ENCODE data around the gene TGFBR3. TPM values are rescaled to one million over a fixed set of nuclear protein-coding genes. Genes with fewer than 3 reads are reported as not detected.

Gene TGFBR3
- total and polyA plus RNA-seq, 2 of the 8 experiments (the other 6 are each of a cell fraction or from before 2014, with no cell fraction given), result 2.0 to 6.1 TPM

GRCh38 chr1:91885213-91885715 lies 687 bp downstream of the TGFBR3 start:
- Histone ChIP-seq H2BK120ac (replicated peaks; ENCODE audit: low read depth, low read length) (no peak overlapping the region), H3K79me2 (ENCODE audit: control insufficient read depth in 1 of 2, insufficient read depth in 2 of 2, low read length in 2 of 2) (no peaks in the 10 kb centered on the region), H3K27me3 (replicated peaks in 1 of 4; ENCODE audit: control insufficient read depth in 3 of 4, extremely low read depth in 1 of 4, insufficient read depth in 3 of 4, low read length in 3 of 4) (peaks cover 6 to 34% (median 24%) of the 10 kb centered on the region in 4 experiments), H3K9ac (replicated peaks in 1 of 4; ENCODE audit: extremely low read depth in 1 of 4, low read depth in 3 of 4, low read length in 3 of 4) (peak overlapping the region in 1 of 4 experiments; percentile 42; a peak in 1 of 7 replicates), H4K5ac (ENCODE audit: insufficient read length, low read depth, low read length) (no peak overlapping the region), H2AK5ac (ENCODE audit: low read depth, low read length) (no peak overlapping the region), H3K4me1 (replicated peaks in 1 of 4; ENCODE audit: control insufficient read depth in 3 of 4, insufficient read depth in 4 of 4, low read length in 3 of 4) (peaks cover 0 to 5% (median 4%) of the 10 kb centered on the region in 4 experiments; a peak in 5 of 7 replicates), H4K8ac (ENCODE audit: extremely low read depth, insufficient read depth, low read length) (peak overlapping the region; percentile 77), H2BK15ac (ENCODE audit: low read length) (no peak overlapping the region), H3K27ac (ENCODE audit: low read depth, low read length) (no peak overlapping the region), H3K4me3 (ENCODE audit: extremely low read depth in 1 of 4, insufficient read depth in 2 of 4, low read depth in 3 of 4, low read length in 4 of 4) (peak overlapping the region; percentile 35 to 80 (median 78)), H3K23me2 (ENCODE audit: low read depth, low read length) (peaks cover 12% of the 10 kb centered on the region), H3K23ac (ENCODE audit: insufficient read length) (no peak overlapping the region), H2BK20ac (ENCODE audit: low read length) (no peak overlapping the region), H3K9me3 (ENCODE audit: insufficient read depth in 2 of 2, low read depth in 1 of 2, low read length in 1 of 2) (no peaks in the 10 kb centered on the region), H2AFZ (ENCODE audit: low read length) (no peak overlapping the region), H2BK5ac (ENCODE audit: low read depth, low read length) (no peak overlapping the region), H3K18ac (ENCODE audit: extremely low read depth, low read length) (no peak overlapping the region), H4K20me1 (replicated peaks in 1 of 2; ENCODE audit: control insufficient read depth in 1 of 2, insufficient read depth in 2 of 2, low read length in 2 of 2) (peaks cover 2 to 4% of the 10 kb centered on the region in 2 experiments), H3K14ac (ENCODE audit: insufficient read length) (no peak overlapping the region), H2BK12ac (ENCODE audit: low read depth, low read length) (no peak overlapping the region), H3K4me2 (ENCODE audit: insufficient read depth in 1 of 2, low read depth in 2 of 2, low read length in 2 of 2) (peak overlapping the region; percentile 88 to 89), H3K79me1 (ENCODE audit: low read depth, low read length) (no peaks in the 10 kb centered on the region), H4K91ac (replicated peaks; ENCODE audit: insufficient read length, low read length) (no peak overlapping the region), H3K56ac (replicated peaks; ENCODE audit: insufficient read length, low read depth, low read length) (no peak overlapping the region), H3K36me3 (ENCODE audit: control insufficient read depth in 2 of 4, insufficient read depth in 4 of 4, low read length in 3 of 4) (no peaks in the 10 kb centered on the region), H3K4ac (replicated peaks; ENCODE audit: insufficient read length, low read depth, low read length) (no peak overlapping the region)
- FAIRE-seq (no peak), DNase-seq (ENCODE audit: low read depth in 1 of 2, low spot score in 2 of 2) (no peak)
- WGBS, 2 experiments (ENCODE audit: extremely low coverage in 1 of 2, insufficient coverage in 1 of 2, insufficient read length in 1 of 2, insufficient replicate concordance in 2 of 2, low coverage in 1 of 2, low lambda C conversion rate in 2 of 2, missing lambda C conversion rate in 1 of 2), result 2% methylated on average over 42 of the region's 42 CpGs; no CpG with 5 or more reads in 1 of the 2 experiments
- POLR2A ChIA-PET (ENCODE audit: partially characterized antibody), result interaction anchor here (0.8 kb wide), 2 partner anchors 9 to 75 kb away, joined by 3 read pairs; no protein-coding TSS in a partner anchor
- CTCF ChIA-PET (ENCODE audit: partially characterized antibody), result interaction anchor here (1.0 to 2.0 kb wide), 2 partner anchors 25 to 267 kb away, joined by 3 to 4 read pairs; no protein-coding TSS in a partner anchor
- TF ChIP-seq RNF2 (IDR thresholded peaks at IDR 0.05; ENCODE audit: borderline replicate concordance, low read depth, low read length, missing control alignments, poor library complexity, severe bottlenecking), result peak; percentile 65
- TF ChIP-seq SIX5 (IDR thresholded peaks at IDR 0.05; ENCODE audit: low read depth, low read length), result no peak
- TF ChIP-seq TCF12 (IDR thresholded peaks at IDR 0.05; ENCODE audit: low read depth, low read length), result no peak
- TF ChIP-seq CHD1 (IDR thresholded peaks at IDR 0.05; ENCODE audit: low read depth, low read length), result no peak
- 0 out of 4 replicates have a peak, but pooled peaks of 1 of the 2 experiments have one; percentile 0 for TF ChIP-seq RAD21 (IDR thresholded peaks at IDR 0.05 in 1 of 2, conservative IDR thresholded peaks at IDR 0.05 in 1 of 2; ENCODE audit: low read depth in 2 of 2, low read length in 2 of 2)
- no peak for TF ChIP-seq SP1 (IDR thresholded peaks at IDR 0.05; ENCODE audit: low read depth, low read length)
- TF ChIP-seq POU5F1 (IDR thresholded peaks at IDR 0.05; ENCODE audit: low read depth, low read length), result no peak
- TF ChIP-seq ATF2 (IDR thresholded peaks at IDR 0.05; ENCODE audit: low read length), result no peak
- no peak for TF ChIP-seq CREB1 (IDR thresholded peaks at IDR 0.05)
- TF ChIP-seq EZH2 (IDR thresholded peaks at IDR 0.05; ENCODE audit: low read depth, low read length, severe bottlenecking), result peak; percentile 78
- TF ChIP-seq TAF1 (IDR thresholded peaks at IDR 0.05; ENCODE audit: low read depth, low read length), result no peak

All from H1 (cell line).